OCI-LY7 (cell line): Measurements from ENCODE around the gene DHRS7.

Source experiments
- EZH2phosphoT487 ChIP-seq: fragments of 200-600 bp; sonication (generic); IDR thresholded peaks from 2 replicates; pipeline ENCODE4 v1.6.1; 2018; ENCODE audit warnings: low read depth, borderline replicate concordance, mild to moderate bottlenecking, mixed run types, antibody characterized with exemption, low read length, moderate library complexity, mixed read lengths
- TF ChIP-seq, protein P1 (sequence below): fragments of 200-600 bp; sonication (generic); conservative IDR thresholded peaks from 2 replicates; pipeline ENCODE4 v1.5.1; 2014; ENCODE audit warnings: mild to moderate bottlenecking, antibody characterized with exemption, low read length, moderate library complexity, mixed read lengths

DNA sequence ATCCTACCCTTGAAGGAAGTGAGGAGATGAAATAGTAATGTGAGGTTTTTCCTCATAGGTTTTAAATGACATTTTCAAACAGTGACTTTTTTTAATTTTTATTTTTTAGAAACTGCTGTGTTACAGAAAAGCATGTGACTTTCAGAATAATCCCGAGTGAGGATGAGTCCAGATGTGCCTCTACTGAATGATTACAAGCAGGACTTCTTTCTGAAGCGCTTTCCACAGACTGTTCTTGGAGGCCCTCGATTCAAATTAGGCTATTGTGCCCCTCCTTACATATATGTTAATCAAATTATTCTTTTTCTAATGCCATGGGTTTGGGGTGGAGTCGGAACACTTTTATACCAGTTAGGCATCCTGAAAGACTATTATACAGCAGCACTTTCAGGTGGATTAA is 57.7 kb downstream of the DHRS7 start:
- TF ChIP-seq, protein P1, sequence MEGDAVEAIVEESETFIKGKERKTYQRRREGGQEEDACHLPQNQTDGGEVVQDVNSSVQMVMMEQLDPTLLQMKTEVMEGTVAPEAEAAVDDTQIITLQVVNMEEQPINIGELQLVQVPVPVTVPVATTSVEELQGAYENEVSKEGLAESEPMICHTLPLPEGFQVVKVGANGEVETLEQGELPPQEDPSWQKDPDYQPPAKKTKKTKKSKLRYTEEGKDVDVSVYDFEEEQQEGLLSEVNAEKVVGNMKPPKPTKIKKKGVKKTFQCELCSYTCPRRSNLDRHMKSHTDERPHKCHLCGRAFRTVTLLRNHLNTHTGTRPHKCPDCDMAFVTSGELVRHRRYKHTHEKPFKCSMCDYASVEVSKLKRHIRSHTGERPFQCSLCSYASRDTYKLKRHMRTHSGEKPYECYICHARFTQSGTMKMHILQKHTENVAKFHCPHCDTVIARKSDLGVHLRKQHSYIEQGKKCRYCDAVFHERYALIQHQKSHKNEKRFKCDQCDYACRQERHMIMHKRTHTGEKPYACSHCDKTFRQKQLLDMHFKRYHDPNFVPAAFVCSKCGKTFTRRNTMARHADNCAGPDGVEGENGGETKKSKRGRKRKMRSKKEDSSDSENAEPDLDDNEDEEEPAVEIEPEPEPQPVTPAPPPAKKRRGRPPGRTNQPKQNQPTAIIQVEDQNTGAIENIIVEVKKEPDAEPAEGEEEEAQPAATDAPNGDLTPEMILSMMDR: no peak
- no peak for TF ChIP-seq EZH2phosphoT487
